ENCODE data around the gene FBXO3. TPM values are rescaled to one million over a fixed set of nuclear protein-coding genes. Genes with fewer than 3 reads are reported as not detected.
A peak's percentile ranks its signal among the peaks of the same experiment; 100 is the strongest.

The FBXO3 gene
- total and polyA plus RNA-seq, 9 of the 15 experiments (the other 6 are each of a cell fraction or from before 2014, with no cell fraction given), result 11.6 to 59.3 (median 29.2) TPM

GRCh38 chr11:33736148-33736812 lies 38.0 kb downstream of the FBXO3 start, which contains the start of gene CD59:
Gene CD59 (minus strand): TSS chr11:33736423. CDS start chr11:33722445, 13,978 bp downstream.
- Histone ChIP-seq H3K9ac (ENCODE audit: insufficient read depth in 1 of 2, low read depth in 2 of 2, low read length in 2 of 2) (peak within 1 kb of the TSS; percentile 81 to 95), H3K4me3 (peak within 1 kb of the TSS; percentile 79), H3K27me3 (ENCODE audit: control insufficient read depth in 2 of 2, insufficient read depth in 2 of 2, low read length in 2 of 2) (no peaks in the 10 kb centered on the region), H3K9me1 (ENCODE audit: control insufficient read depth, insufficient read depth, low read length) (no peaks in the 10 kb centered on the region), H3K36me3 (ENCODE audit: control insufficient read depth, insufficient read depth, low read length) (peaks cover 16% of the 10 kb centered on the region), H3K4me2 (ENCODE audit: insufficient read depth, low read length) (peak within 1 kb of the TSS; percentile 95), H4K20me1 (replicated peaks; ENCODE audit: control insufficient read depth, insufficient read depth, low read length) (peaks cover 11% of the 10 kb centered on the region; the same call in 1 of the 2 replicates), H2AFZ (ENCODE audit: low read depth, low read length) (peak within 1 kb of the TSS; percentile 89), H3K9me3 (replicated peaks; ENCODE audit: control insufficient read depth, insufficient read depth, low read depth, low read length) (no peaks in the 10 kb centered on the region; the same call in 1 of the 2 replicates), H3K27ac (ENCODE audit: extremely low read depth, low read depth, low read length) (peak within 1 kb of the TSS; percentile 90), H3K79me2 (ENCODE audit: control insufficient read depth, insufficient read depth, low read length) (peaks cover 52% of the 10 kb centered on the region), H3K4me1 (replicated peaks in 1 of 2; ENCODE audit: control insufficient read depth in 2 of 2, insufficient read depth in 2 of 2, low read length in 2 of 2) (peaks cover 16 to 53% of the 10 kb centered on the region in 2 experiments; a peak in 4 of 5 replicates)
- WGBS (ENCODE audit: insufficient coverage, low coverage, missing lambda C conversion rate), result 1% methylated on average over 26 of the region's 48 CpGs
- ATAC-seq (peak; percentile 87), FAIRE-seq (peak; percentile 65), DNase-seq (ENCODE audit: extremely low read depth in 1 of 4, low spot score in 3 of 4) (peak; percentile 96 to 98 (median 96))
- no TSS peak for BruUV-seq (replicated peaks)
- in situ Hi-C loops (cut with MboI), result no loop called here
- ChIA-PET POLR2A (interaction anchor here (0.5 to 3.1 kb wide), 10 partner anchors 10 to 489 kb away, joined by 3 to 18 read pairs (median 4); partner anchors contain the start of gene FBXO3), CTCF (ENCODE audit: low intra/inter-chr PET ratio) (interaction anchor here (1.1 kb wide), 1 partner anchor 20 kb away, joined by 3 read pairs; no protein-coding TSS in a partner anchor)
- intact Hi-C loops (cut with micrococcal nuclease), result loop anchor here (2.0 kb wide), 2 partner anchors 13 to 575 kb away; partner anchors contain the start of gene CSTF3
- TF ChIP-seq FIP1L1 (IDR thresholded peaks at IDR 0.05; ENCODE audit: low read depth, low read length, poor library complexity, severe bottlenecking) (peak; percentile 76), MAZ (CRISPR knock-in tag; conservative IDR thresholded peaks at IDR 0.05 in 1 of 2, IDR thresholded peaks at IDR 0.05 in 1 of 2) (peak in 1 of 2 experiments; percentile 76; a peak in 2 of 4 replicates), CREM (IDR thresholded peaks at IDR 0.05; ENCODE audit: low read depth) (peak; percentile 40; the same call in 1 of the 2 replicates), TCF15 (CRISPR knock-in tag; IDR thresholded peaks at IDR 0.05) (no peak), YY1 (IDR thresholded peaks at IDR 0.05; ENCODE audit: borderline replicate concordance in 1 of 3, control insufficient read depth in 1 of 3, extremely low read depth in 1 of 3, insufficient read depth in 3 of 3, insufficient read length in 1 of 3, insufficient replicate concordance in 2 of 3, low read depth in 1 of 3, low read length in 2 of 3) (peak in 1 of 3 experiments; percentile 54), TBP (optimal IDR thresholded peaks at IDR 0.05; ENCODE audit: low read depth, low read length) (peak; percentile 61), FOXP4 (CRISPR knock-in tag; IDR thresholded peaks at IDR 0.05; ENCODE audit: borderline replicate concordance) (no peak), ARID1B (IDR thresholded peaks at IDR 0.05) (0 out of 2 replicates have a peak, but pooled peaks have one; percentile 9), MBD2 (IDR thresholded peaks at IDR 0.05; ENCODE audit: borderline replicate concordance, low read depth) (peak; percentile 57; the same call in 1 of the 2 replicates), HDAC1 (IDR thresholded peaks at IDR 0.05) (peak in 1 of 2 experiments; percentile 55; a peak in 2 of 4 replicates), CBX8 (IDR thresholded peaks at IDR 0.05; ENCODE audit: borderline replicate concordance, extremely low read depth, low read depth, low read length, poor library complexity, severe bottlenecking) (no peak), POLR2G (IDR thresholded peaks at IDR 0.05; ENCODE audit: low read depth, low read length) (peak; percentile 92), POLR2AphosphoS5 (IDR thresholded peaks at IDR 0.05; ENCODE audit: control insufficient read depth, insufficient read depth, low read depth, low read length) (peak; percentile 70), POLR2A (conservative IDR thresholded peaks at IDR 0.05) (peak; percentile 87), XRCC5 (IDR thresholded peaks at IDR 0.05; ENCODE audit: low read depth, low read length) (no peak; the same call in 1 of the 2 replicates), CBFA2T3 (IDR thresholded peaks at IDR 0.05) (peak; percentile 6; the same call in 1 of the 2 replicates), JUN (IDR thresholded peaks at IDR 0.05; ENCODE audit: borderline replicate concordance, low read depth, low read length) (no peak), JUN (CRISPR knock-in tag; IDR thresholded peaks at IDR 0.05; ENCODE audit: borderline replicate concordance) (no peak)
